ENCODE data around the gene TCHP.
"Not testable (repeated sequence)": the region's sequence is repeated elsewhere in the genome, so short reads cannot be mapped to it uniquely, and the experiment has no call there.

The TCHP gene

DNA sequence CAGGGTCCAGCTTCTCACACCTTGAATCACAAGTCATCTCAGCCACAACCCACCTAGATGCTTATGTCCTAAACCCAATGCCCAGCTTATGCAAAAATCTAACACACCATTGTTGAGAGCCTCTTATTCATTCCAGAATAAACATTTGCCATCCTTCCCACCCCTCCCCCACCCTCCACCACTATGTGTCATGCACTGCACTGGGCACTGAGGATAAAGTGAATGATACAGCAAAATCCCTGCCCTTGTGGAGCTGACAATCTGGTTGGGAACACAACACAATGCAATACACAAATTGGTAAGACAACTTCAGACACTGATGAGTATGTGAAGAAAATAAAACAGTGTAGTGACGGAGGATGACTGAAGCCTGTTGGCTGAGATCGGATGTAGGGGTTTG is 18.3 kb upstream of the TCHP start:
- Histone ChIP-seq H3K27me3 (ENCODE audit: control insufficient read depth, insufficient read depth, low read length) (no peaks in the 10 kb centered on the region), H3K9ac (ENCODE audit: low read length) (no peak overlapping the region), H3K4me3 (ENCODE audit: low read length) (no peak overlapping the region), H3K27ac (ENCODE audit: low read depth, low read length) (no peak overlapping the region), H3K4me1 (ENCODE audit: control insufficient read depth, insufficient read depth, low read length) (peaks cover 8% of the 10 kb centered on the region), H3K36me3 (ENCODE audit: control insufficient read depth, insufficient read depth, low read length) (no peaks in the 10 kb centered on the region)

DNA sequence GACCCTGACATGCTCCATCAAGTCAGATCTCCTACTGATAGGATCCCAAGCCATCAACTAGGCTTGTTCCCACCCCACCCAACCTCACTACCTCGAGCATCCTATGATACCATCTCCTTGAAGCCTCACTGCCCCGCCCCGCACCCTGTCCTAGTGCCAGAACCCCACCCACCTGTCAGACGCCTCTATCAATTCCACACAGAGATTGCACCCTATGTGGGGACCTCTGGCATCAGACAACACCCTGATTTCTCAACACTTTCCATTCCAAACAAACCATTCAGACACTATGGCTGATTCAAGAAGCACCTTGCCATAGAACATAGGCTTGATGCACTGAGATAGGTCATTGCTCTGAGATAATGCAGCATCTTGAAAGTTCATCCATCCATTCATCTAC is 16.6 kb upstream of the TCHP start:
- H3K36me3 ChIP-seq (ENCODE audit: control insufficient read depth, insufficient read depth, low read length) = no peaks in the 10 kb centered on the region
- H3K27me3 ChIP-seq (ENCODE audit: control insufficient read depth, insufficient read depth, low read length) = no peaks in the 10 kb centered on the region
- H3K4me3 ChIP-seq (ENCODE audit: low read length) = no peak overlapping the region
- no peak overlapping the region for H3K27ac ChIP-seq (ENCODE audit: low read depth, low read length)
- peaks cover 8% of the 10 kb centered on the region for H3K4me1 ChIP-seq (ENCODE audit: control insufficient read depth, insufficient read depth, low read length)
- H3K9ac ChIP-seq (ENCODE audit: low read length) = no peak overlapping the region

DNA sequence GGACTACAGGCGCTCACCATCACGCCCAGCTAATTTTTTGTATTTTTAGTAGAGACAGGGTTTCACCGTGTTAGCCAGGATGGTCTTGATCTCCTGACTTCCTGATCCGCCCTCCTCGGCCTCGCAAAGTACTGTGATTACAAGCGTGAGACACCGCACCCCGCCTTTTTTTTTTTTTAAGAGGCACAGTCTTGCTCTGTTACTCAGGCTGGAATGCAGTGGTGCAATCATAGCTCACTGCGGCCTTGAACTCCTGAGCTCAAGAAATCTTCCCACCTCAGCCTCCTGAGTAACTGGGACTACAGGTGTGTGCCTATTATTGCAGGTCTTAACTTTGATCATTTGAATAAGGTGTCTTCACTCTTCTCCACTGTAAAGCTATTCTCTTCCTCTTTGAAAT is 14.5 kb upstream of the TCHP start:
- H3K27me3 ChIP-seq (ENCODE audit: control insufficient read depth, insufficient read depth, low read length) = no peaks in the 10 kb centered on the region
- no peak overlapping the region for H3K4me3 ChIP-seq (ENCODE audit: low read length)
- no peak overlapping the region for H3K9ac ChIP-seq (ENCODE audit: low read length)
- no peaks in the 10 kb centered on the region for H3K36me3 ChIP-seq (ENCODE audit: control insufficient read depth, insufficient read depth, low read length)
- H3K4me1 ChIP-seq (ENCODE audit: control insufficient read depth, insufficient read depth, low read length) = no peaks in the 10 kb centered on the region
- no peak overlapping the region for H3K27ac ChIP-seq (ENCODE audit: low read depth, low read length)

- H3K4me1 ChIP-seq (ENCODE audit: control insufficient read depth, insufficient read depth, low read length) = no peaks in the 10 kb centered on the region
- no peak overlapping the region for H3K4me3 ChIP-seq (ENCODE audit: low read length)
- H3K36me3 ChIP-seq (ENCODE audit: control insufficient read depth, insufficient read depth, low read length) = no peaks in the 10 kb centered on the region
- no peaks in the 10 kb centered on the region for H3K27me3 ChIP-seq (ENCODE audit: control insufficient read depth, insufficient read depth, low read length)
- H3K9ac ChIP-seq (ENCODE audit: low read length) = no peak overlapping the region
- no peak overlapping the region for H3K27ac ChIP-seq (ENCODE audit: low read depth, low read length)
These were observed 11.7 kb upstream of the TCHP start for GRCh38 chr12:109888179-109889020.

DNA sequence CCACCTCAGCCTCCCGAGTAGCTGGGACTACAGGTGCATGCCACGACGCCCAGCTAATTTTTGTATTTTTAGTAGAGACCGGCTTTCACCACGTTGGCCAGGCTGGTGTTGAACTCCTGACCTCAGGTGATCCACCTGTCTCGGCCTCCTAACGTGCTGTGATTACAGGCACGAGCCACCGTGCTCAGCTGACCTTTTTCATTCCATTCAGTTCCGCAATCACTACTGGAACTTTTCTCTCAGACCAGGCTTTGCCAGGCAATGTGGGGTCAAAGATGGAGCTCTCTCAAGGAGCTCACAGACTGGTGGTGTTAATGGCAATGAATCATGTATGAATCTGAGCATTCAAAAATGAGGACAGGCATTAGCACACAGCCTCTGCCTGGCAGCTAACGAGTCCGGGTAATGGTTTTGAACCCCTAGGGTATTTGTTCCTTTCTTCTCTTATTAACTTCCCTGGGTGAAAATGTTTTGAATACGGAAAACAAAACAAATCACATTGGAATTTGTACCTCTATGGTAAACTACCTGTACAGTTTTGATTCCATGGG is 9.4 kb upstream of the TCHP start:
- Histone ChIP-seq H3K9ac (ENCODE audit: low read length) (no peak overlapping the region), H3K4me1 (ENCODE audit: control insufficient read depth, insufficient read depth, low read length) (no peaks in the 10 kb centered on the region), H3K27ac (ENCODE audit: low read depth, low read length) (no peak overlapping the region)

DNA sequence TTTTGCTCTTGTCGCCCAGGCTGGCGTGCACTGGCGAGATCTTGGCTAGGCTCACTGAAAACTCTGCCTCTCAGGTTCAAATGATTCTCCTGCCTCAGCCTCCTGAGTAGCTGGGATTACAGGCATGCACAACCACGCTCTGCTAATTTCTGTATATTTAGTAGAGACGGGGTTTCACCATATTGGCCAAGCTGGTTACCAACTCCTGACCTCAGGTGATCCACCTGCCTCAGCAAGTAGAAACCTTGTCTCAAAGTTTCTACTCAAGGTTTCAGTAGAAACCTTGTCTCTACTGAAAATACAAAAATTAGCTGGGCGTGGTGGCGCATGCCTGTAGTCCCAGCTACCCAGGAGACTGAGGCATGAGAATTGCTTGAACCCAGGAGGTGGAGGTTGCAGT is 8.3 kb upstream of the TCHP start:
- not testable (repeated sequence) for H3K27ac ChIP-seq (ENCODE audit: low read depth, low read length)

More for the DNA sequence above, 9.4 kb upstream of the TCHP start:
- no peak overlapping the region for H3K4me3 ChIP-seq (ENCODE audit: low read length)
- no peaks in the 10 kb centered on the region for H3K36me3 ChIP-seq (ENCODE audit: control insufficient read depth, insufficient read depth, low read length)
- H3K27me3 ChIP-seq (ENCODE audit: control insufficient read depth, insufficient read depth, low read length) = no peaks in the 10 kb centered on the region

DNA sequence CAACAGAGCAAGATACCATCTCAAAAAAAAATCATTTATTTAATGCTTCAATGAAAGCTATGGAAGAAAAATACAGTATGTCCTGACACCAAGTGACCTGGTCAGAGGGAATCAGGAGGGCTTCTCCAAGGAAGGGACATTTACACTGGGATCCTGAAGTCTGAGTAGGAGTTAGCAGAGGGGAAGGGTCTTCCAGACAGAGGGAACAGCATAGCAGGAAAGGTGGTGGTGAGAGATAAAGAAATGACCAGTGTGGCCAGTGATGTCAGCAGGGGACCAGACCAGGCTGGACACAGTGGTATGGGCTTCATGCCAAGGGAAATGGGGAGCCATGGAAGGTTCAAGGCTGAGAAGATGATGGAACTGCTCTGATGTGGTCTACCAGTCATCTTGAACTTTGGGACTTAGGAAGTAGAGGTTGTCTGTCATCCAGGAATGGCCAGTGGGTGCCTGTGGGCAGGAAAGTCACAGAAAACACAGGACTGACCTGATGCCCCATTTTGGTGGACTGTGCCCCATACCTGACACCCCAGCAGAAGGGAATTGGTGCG is 7.8 kb upstream of the TCHP start:
- H3K4me1 ChIP-seq (ENCODE audit: control insufficient read depth, insufficient read depth, low read length) = no peaks in the 10 kb centered on the region

More for the DNA sequence above, 8.3 kb upstream of the TCHP start:
- H3K4me3 ChIP-seq (ENCODE audit: low read length); H3K36me3 ChIP-seq (ENCODE audit: control insufficient read depth, insufficient read depth, low read length); H3K4me1 ChIP-seq (ENCODE audit: control insufficient read depth, insufficient read depth, low read length); H3K9ac ChIP-seq (ENCODE audit: low read length); H3K27me3 ChIP-seq (ENCODE audit: control insufficient read depth, insufficient read depth, low read length): not testable (repeated sequence)

DNA sequence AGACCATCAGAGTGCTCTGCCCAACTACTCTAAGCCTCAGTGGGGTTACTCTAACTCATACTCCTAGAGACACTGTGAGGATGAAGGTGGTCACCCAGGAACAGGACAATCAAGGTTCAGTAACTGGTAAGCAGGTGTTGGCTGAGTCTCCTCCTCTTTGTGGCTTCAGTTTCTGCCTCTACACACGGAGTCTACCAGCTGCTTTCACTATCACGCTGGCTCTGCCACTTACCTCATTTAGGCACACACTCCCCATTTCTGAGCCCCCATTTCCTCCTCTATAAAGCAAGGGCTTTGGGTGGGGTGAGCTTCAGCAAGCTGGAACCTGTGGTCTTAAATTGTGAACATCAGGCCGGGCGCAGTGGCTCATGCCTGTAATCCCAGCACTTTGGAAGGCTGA is 7.3 kb upstream of the TCHP start:
- H3K4me1 ChIP-seq (ENCODE audit: control insufficient read depth, insufficient read depth, low read length) = no peaks in the 10 kb centered on the region
- no peak overlapping the region for H3K9ac ChIP-seq (ENCODE audit: low read length)
- H3K27me3 ChIP-seq (ENCODE audit: control insufficient read depth, insufficient read depth, low read length) = no peaks in the 10 kb centered on the region
- no peak overlapping the region for H3K4me3 ChIP-seq (ENCODE audit: low read length)
- H3K27ac ChIP-seq (ENCODE audit: low read depth, low read length) = no peak overlapping the region
- H3K36me3 ChIP-seq (ENCODE audit: control insufficient read depth, insufficient read depth, low read length) = no peaks in the 10 kb centered on the region

More for the DNA sequence above, 7.8 kb upstream of the TCHP start:
- Histone ChIP-seq H3K27ac (ENCODE audit: low read depth, low read length) (no peak overlapping the region), H3K4me3 (ENCODE audit: low read length) (no peak overlapping the region), H3K36me3 (ENCODE audit: control insufficient read depth, insufficient read depth, low read length) (no peaks in the 10 kb centered on the region), H3K9ac (ENCODE audit: low read length) (no peak overlapping the region), H3K27me3 (ENCODE audit: control insufficient read depth, insufficient read depth, low read length) (no peaks in the 10 kb centered on the region)

GRCh38 chr12:109893261-109893995 is 6.6 kb upstream of the TCHP start:
- H3K4me3 ChIP-seq (ENCODE audit: low read length) = no peak overlapping the region
- H3K27ac ChIP-seq (ENCODE audit: low read depth, low read length) = no peak overlapping the region
- H3K36me3 ChIP-seq (ENCODE audit: control insufficient read depth, insufficient read depth, low read length) = no peaks in the 10 kb centered on the region
- no peak overlapping the region for H3K9ac ChIP-seq (ENCODE audit: low read length)
- no peaks in the 10 kb centered on the region for H3K4me1 ChIP-seq (ENCODE audit: control insufficient read depth, insufficient read depth, low read length)
- no peaks in the 10 kb centered on the region for H3K27me3 ChIP-seq (ENCODE audit: control insufficient read depth, insufficient read depth, low read length)

DNA sequence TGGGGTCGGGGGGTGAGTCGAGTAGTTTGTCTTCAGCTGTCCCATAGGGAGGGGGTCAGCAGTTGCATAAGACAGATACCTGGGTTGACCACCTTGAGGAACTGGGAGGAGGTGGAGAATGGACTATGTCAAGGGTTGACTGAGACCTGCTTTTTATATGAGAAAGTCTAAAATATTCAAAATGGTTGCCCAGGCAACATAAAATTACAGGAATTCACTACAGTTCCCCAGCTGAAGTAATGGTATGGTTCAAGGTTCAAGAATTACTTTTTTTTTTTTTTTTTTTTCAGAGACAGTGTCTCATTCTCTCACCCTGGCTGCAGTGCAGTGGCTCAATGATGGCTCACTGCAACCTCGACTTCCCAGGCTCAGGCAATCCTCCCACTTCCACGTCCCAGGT is 5.1 kb upstream of the TCHP start:
- H3K27ac ChIP-seq (ENCODE audit: low read depth, low read length) = no peak overlapping the region
- H3K4me3 ChIP-seq (ENCODE audit: low read length) = no peak overlapping the region
- H3K4me1 ChIP-seq (ENCODE audit: control insufficient read depth, insufficient read depth, low read length) = no peaks in the 10 kb centered on the region
- H3K9ac ChIP-seq (ENCODE audit: low read length) = no peak overlapping the region
- H3K36me3 ChIP-seq (ENCODE audit: control insufficient read depth, insufficient read depth, low read length) = no peaks in the 10 kb centered on the region
- no peaks in the 10 kb centered on the region for H3K27me3 ChIP-seq (ENCODE audit: control insufficient read depth, insufficient read depth, low read length)

DNA sequence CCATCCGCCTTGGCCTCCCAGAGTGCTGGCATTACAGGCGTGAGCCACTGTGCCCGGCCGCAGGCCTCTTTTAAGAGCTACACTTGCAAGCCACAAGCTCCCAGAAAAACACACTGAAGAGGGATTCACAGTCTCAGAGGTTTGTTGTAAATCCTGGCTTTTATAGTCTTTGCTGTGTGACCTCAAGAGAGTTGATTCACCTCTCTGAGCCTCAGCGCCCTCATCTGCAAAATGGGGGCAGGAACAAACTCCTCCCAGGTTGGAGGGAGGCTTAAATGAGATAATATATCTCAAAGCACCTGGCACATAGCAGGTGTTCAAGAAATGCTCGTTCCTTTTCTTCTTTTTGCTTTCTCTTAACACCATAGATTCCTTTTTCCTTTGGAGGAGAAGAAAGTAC is 3.9 kb upstream of the TCHP start:
- no peak overlapping the region for H3K9ac ChIP-seq (ENCODE audit: low read length)
- no peak overlapping the region for H3K27ac ChIP-seq (ENCODE audit: low read depth, low read length)
- no peak overlapping the region for H3K4me3 ChIP-seq (ENCODE audit: low read length)
- H3K4me1 ChIP-seq (ENCODE audit: control insufficient read depth, insufficient read depth, low read length) = peaks cover 4% of the 10 kb centered on the region
- H3K36me3 ChIP-seq (ENCODE audit: control insufficient read depth, insufficient read depth, low read length) = no peaks in the 10 kb centered on the region
- no peaks in the 10 kb centered on the region for H3K27me3 ChIP-seq (ENCODE audit: control insufficient read depth, insufficient read depth, low read length)

- no peak overlapping the region for H3K9ac ChIP-seq (ENCODE audit: low read length)
- peaks cover 8% of the 10 kb centered on the region for H3K4me1 ChIP-seq (ENCODE audit: control insufficient read depth, insufficient read depth, low read length)
- H3K27ac ChIP-seq (ENCODE audit: low read depth, low read length) = no peak overlapping the region
- H3K27me3 ChIP-seq (ENCODE audit: control insufficient read depth, insufficient read depth, low read length) = no peaks in the 10 kb centered on the region
- H3K36me3 ChIP-seq (ENCODE audit: control insufficient read depth, insufficient read depth, low read length) = no peaks in the 10 kb centered on the region
- no peak overlapping the region for H3K4me3 ChIP-seq (ENCODE audit: low read length)
These were observed 3.0 kb upstream of the TCHP start for GRCh38 chr12:109897029-109897428.
